Ovary (tissue), 3 donors: ENCODE data around the gene SPINK7.

Experiments used
- EP300 ChIP-seq: sonication (generic); formaldehyde crosslinking; IDR thresholded peaks from one replicate; pipeline ENCODE4 v1.6.1; 2017; ENCODE audit warnings: antibody characterized with exemption
- POLR2A ChIP-seq: fragments of 450-650 bp; IDR thresholded peaks from one replicate; pipeline ENCODE4 v1.6.1; 2017; ENCODE audit warnings: antibody characterized with exemption, mild to moderate bottlenecking, moderate library complexity
- TF ChIP-seq, protein P1 (sequence below), 3 donors: fragments of 450-650 bp in 2 of 3; fragments of 200-600 bp in 1 of 3; IDR thresholded peaks; one replicate each; pipeline versions ENCODE4 v1.5.1 to v1.8.0; 2016 to 2022; ENCODE audit warnings: antibody characterized with exemption in 3 of 3, mild to moderate bottlenecking in 1 of 3
- donor health status: DM: no; HTN: no; CAD: no.

DNA sequence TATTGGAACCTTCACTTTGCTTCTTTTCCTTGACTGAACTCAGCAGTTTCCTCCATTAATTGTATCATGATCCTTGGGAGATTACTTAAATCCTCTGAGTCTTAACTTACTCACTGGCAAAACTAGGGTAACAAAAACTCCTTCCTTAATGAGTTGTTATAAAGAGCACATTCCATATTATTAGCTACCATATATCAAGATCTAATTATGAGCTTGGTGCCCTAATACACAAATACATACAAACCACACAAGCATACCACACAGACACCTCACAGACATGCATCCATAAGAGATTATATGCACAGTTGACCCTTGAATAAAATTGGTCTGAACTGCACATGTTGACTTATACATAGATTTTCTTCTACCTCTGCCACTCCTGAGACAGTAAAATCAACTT is 2.5 kb upstream of the SPINK7 start:
- TF ChIP-seq, protein P1, sequence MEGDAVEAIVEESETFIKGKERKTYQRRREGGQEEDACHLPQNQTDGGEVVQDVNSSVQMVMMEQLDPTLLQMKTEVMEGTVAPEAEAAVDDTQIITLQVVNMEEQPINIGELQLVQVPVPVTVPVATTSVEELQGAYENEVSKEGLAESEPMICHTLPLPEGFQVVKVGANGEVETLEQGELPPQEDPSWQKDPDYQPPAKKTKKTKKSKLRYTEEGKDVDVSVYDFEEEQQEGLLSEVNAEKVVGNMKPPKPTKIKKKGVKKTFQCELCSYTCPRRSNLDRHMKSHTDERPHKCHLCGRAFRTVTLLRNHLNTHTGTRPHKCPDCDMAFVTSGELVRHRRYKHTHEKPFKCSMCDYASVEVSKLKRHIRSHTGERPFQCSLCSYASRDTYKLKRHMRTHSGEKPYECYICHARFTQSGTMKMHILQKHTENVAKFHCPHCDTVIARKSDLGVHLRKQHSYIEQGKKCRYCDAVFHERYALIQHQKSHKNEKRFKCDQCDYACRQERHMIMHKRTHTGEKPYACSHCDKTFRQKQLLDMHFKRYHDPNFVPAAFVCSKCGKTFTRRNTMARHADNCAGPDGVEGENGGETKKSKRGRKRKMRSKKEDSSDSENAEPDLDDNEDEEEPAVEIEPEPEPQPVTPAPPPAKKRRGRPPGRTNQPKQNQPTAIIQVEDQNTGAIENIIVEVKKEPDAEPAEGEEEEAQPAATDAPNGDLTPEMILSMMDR (IDR thresholded peaks at IDR 0.05), result no peak
- TF ChIP-seq POLR2A, result no peak
- no peak for TF ChIP-seq EP300
